ENCODE measurements around the gene FARP2. TPM values are rescaled to one million over a fixed set of nuclear protein-coding genes. Genes with fewer than 3 reads are reported as not detected.

FARP2 gene
- total RNA-seq, 1 experiment from 2014 or later = 29.9 TPM

DNA sequence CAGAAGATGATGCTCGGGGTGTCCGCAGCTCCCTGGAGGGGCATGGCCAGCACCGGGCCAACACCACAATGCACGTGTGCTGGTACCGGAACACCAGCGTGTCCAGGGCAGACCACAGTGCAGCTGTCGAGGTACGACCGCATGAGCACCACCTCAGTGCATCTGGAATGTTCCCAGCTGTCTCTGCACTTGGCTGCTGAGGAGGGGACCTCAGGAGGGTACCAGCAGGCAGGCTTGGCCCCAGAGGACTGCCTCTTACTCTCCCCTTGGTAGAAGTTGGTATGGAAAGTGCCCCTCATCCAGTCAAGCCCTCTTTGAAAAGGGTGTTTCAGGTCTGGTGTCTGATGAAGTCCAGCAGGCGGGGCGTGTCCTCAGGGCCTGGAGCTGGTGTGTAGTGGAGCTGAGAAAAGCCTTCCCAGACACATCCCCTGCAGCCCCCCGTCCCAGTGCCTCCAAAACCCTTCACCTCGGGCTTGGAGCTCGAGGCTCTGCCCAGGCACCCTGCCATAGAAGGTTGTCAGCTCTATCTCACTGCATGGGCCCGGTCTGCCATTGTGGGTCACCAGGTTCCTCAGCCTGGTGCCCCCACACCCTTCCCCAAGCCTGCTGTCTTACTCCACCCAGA is 135.6 kb downstream of the FARP2 start:
- H3K9ac ChIP-seq (ENCODE audit: low read length) = no peak overlapping the region
- TF ChIP-seq EZH2phosphoT487 (IDR thresholded peaks at IDR 0.05; ENCODE audit: borderline replicate concordance, low read length) (no peak), EZH2 (IDR thresholded peaks at IDR 0.05; ENCODE audit: low read length, unreplicated experiment) (no peak)
- TF ChIP-seq, protein P1, sequence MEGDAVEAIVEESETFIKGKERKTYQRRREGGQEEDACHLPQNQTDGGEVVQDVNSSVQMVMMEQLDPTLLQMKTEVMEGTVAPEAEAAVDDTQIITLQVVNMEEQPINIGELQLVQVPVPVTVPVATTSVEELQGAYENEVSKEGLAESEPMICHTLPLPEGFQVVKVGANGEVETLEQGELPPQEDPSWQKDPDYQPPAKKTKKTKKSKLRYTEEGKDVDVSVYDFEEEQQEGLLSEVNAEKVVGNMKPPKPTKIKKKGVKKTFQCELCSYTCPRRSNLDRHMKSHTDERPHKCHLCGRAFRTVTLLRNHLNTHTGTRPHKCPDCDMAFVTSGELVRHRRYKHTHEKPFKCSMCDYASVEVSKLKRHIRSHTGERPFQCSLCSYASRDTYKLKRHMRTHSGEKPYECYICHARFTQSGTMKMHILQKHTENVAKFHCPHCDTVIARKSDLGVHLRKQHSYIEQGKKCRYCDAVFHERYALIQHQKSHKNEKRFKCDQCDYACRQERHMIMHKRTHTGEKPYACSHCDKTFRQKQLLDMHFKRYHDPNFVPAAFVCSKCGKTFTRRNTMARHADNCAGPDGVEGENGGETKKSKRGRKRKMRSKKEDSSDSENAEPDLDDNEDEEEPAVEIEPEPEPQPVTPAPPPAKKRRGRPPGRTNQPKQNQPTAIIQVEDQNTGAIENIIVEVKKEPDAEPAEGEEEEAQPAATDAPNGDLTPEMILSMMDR (conservative IDR thresholded peaks at IDR 0.05; ENCODE audit: low read depth, low read length) = no peak
- no peaks in the 10 kb centered on the region for H3K4me1 ChIP-seq (ENCODE audit: insufficient read depth, low read length)
- no peak overlapping the region for H3K4me3 ChIP-seq (ENCODE audit: low read length)
- H3K36me3 ChIP-seq (ENCODE audit: low read depth, low read length) = 0 out of 2 replicates have a peak, but pooled peaks cover 10% of the 10 kb centered on the region
- CTCF ChIA-PET = no interaction called here
- no peaks in the 10 kb centered on the region for H4K20me1 ChIP-seq (ENCODE audit: low read length)
- H3K4me2 ChIP-seq (ENCODE audit: low read length) = no peak overlapping the region
- H3K9me3 ChIP-seq (ENCODE audit: low read length) = no peaks in the 10 kb centered on the region
- no TSS peak for BruUV-seq (replicated peaks)
- no peaks in the 10 kb centered on the region for H3K27me3 ChIP-seq (ENCODE audit: low read length)
- H3K9me2 ChIP-seq (replicated peaks; ENCODE audit: low read length) = no peaks in the 10 kb centered on the region
- POLR2A ChIA-PET (ENCODE audit: unreplicated experiment) = no interaction called here
- ATAC-seq (no peak; the same call in 1 of the 2 replicates), DNase-seq (no peak)
- H3F3A ChIP-seq (ENCODE audit: low read length, unreplicated experiment) = no peaks in the 10 kb centered on the region
- H2AFZ ChIP-seq (ENCODE audit: low read length) = no peak overlapping the region
- intact Hi-C loops (cut with micrococcal nuclease) = no loop called here
- H3K79me2 ChIP-seq (ENCODE audit: low read length) = no peaks in the 10 kb centered on the region
- no peak overlapping the region for H3K27ac ChIP-seq (ENCODE audit: low read length)

GRCh38 chr2:241492174-241492565 is 136.1 kb downstream of the FARP2 start:
- Histone ChIP-seq H3K4me2 (ENCODE audit: low read length) (no peak overlapping the region), H3K4me1 (ENCODE audit: insufficient read depth, low read length) (no peaks in the 10 kb centered on the region), H3K4me3 (ENCODE audit: low read length) (no peak overlapping the region), H3K27ac (ENCODE audit: low read length) (no peak overlapping the region), H4K20me1 (ENCODE audit: low read length) (no peaks in the 10 kb centered on the region), H3K36me3 (ENCODE audit: low read depth, low read length) (0 out of 2 replicates have a peak, but pooled peaks cover 10% of the 10 kb centered on the region), H2AFZ (ENCODE audit: low read length) (no peak overlapping the region), H3K79me2 (ENCODE audit: low read length) (no peaks in the 10 kb centered on the region), H3K9me2 (replicated peaks; ENCODE audit: low read length) (no peaks in the 10 kb centered on the region), H3F3A (ENCODE audit: low read length, unreplicated experiment) (no peaks in the 10 kb centered on the region), H3K9me3 (ENCODE audit: low read length) (no peaks in the 10 kb centered on the region), H3K27me3 (ENCODE audit: low read length) (no peaks in the 10 kb centered on the region), H3K9ac (ENCODE audit: low read length) (no peak overlapping the region)
- ATAC-seq (no peak), DNase-seq (no peak)
- TF ChIP-seq EZH2 (IDR thresholded peaks at IDR 0.05; ENCODE audit: low read length, unreplicated experiment) (no peak), EZH2phosphoT487 (IDR thresholded peaks at IDR 0.05; ENCODE audit: borderline replicate concordance, low read length) (no peak)
- TF ChIP-seq, protein P1 (conservative IDR thresholded peaks at IDR 0.05; ENCODE audit: low read depth, low read length) = no peak
- ChIA-PET POLR2A (ENCODE audit: unreplicated experiment) (no interaction called here), CTCF (no interaction called here)
- BruUV-seq (replicated peaks) = no TSS peak
- intact Hi-C loops (cut with micrococcal nuclease) = no loop called here

- Histone ChIP-seq H3K27me3 (ENCODE audit: low read length) (no peaks in the 10 kb centered on the region), H3K9ac (ENCODE audit: low read length) (no peak overlapping the region), H3K4me3 (ENCODE audit: low read length) (no peak overlapping the region), H3K9me2 (replicated peaks; ENCODE audit: low read length) (no peaks in the 10 kb centered on the region), H3K27ac (ENCODE audit: low read length) (no peak overlapping the region), H2AFZ (ENCODE audit: low read length) (no peak overlapping the region), H3F3A (ENCODE audit: low read length, unreplicated experiment) (no peaks in the 10 kb centered on the region), H3K36me3 (ENCODE audit: low read depth, low read length) (0 out of 2 replicates have a peak, but pooled peaks cover 10% of the 10 kb centered on the region), H3K4me1 (ENCODE audit: insufficient read depth, low read length) (no peaks in the 10 kb centered on the region), H3K79me2 (ENCODE audit: low read length) (no peaks in the 10 kb centered on the region), H3K4me2 (ENCODE audit: low read length) (no peak overlapping the region), H4K20me1 (ENCODE audit: low read length) (no peaks in the 10 kb centered on the region), H3K9me3 (ENCODE audit: low read length) (no peaks in the 10 kb centered on the region)
- no TSS peak for BruUV-seq (replicated peaks)
- TF ChIP-seq, protein P1 (conservative IDR thresholded peaks at IDR 0.05; ENCODE audit: low read depth, low read length) = no peak
- TF ChIP-seq EZH2 (IDR thresholded peaks at IDR 0.05; ENCODE audit: low read length, unreplicated experiment) (no peak), EZH2phosphoT487 (IDR thresholded peaks at IDR 0.05; ENCODE audit: borderline replicate concordance, low read length) (no peak)
- DNase-seq (no peak), ATAC-seq (no peak)
- POLR2A ChIA-PET (ENCODE audit: unreplicated experiment) = no interaction called here
- intact Hi-C loops (cut with micrococcal nuclease) = no loop called here
- CTCF ChIA-PET = no interaction called here
These were observed 137.0 kb downstream of the FARP2 start for GRCh38 chr2:241493092-241493491.

Data from PC-3 (cell line).